ENCODE results near the gene ELOVL2. TPM values are rescaled to one million over a fixed set of nuclear protein-coding genes. Genes with fewer than 3 reads are reported as not detected.
A peak's percentile ranks its signal among the peaks of the same experiment; 100 is the strongest.

ELOVL2 gene
- total RNA-seq, 1 experiment from 2014 or later = 0.07 TPM

- no peak overlapping the region for H3K9ac ChIP-seq (ENCODE audit: low read length)
- H3K9me3 ChIP-seq (ENCODE audit: low read length) = no peaks in the 10 kb centered on the region
- H3K4me1 ChIP-seq (ENCODE audit: low read length) = peaks cover 16% of the 10 kb centered on the region
- H3K79me2 ChIP-seq (ENCODE audit: low read length) = no peaks in the 10 kb centered on the region
- no peaks in the 10 kb centered on the region for H3K36me3 ChIP-seq (ENCODE audit: insufficient read depth, low read length)
- peak overlapping the region; percentile 37; the same call in 1 of the 2 replicates for H3K4me3 ChIP-seq (ENCODE audit: low read length)
- H3K27me3 ChIP-seq (ENCODE audit: low read length) = no peaks in the 10 kb centered on the region
- H2AFZ ChIP-seq (ENCODE audit: low read length) = no peak overlapping the region
- no peaks in the 10 kb centered on the region for H3K9me2 ChIP-seq (replicated peaks; ENCODE audit: insufficient read depth, low read length)
- H3K4me2 ChIP-seq (ENCODE audit: low read depth, low read length, poor library complexity, severe bottlenecking) = peak overlapping the region; percentile 62
- no peak overlapping the region for H3K27ac ChIP-seq (ENCODE audit: low read length)
- H4K20me1 ChIP-seq (ENCODE audit: insufficient read depth, low read depth, low read length) = no peaks in the 10 kb centered on the region
- peak; percentile 71 for DNase-seq
Measured at GRCh38 chr6:11025921-11026635, 18.0 kb downstream of the ELOVL2 start.

DNA sequence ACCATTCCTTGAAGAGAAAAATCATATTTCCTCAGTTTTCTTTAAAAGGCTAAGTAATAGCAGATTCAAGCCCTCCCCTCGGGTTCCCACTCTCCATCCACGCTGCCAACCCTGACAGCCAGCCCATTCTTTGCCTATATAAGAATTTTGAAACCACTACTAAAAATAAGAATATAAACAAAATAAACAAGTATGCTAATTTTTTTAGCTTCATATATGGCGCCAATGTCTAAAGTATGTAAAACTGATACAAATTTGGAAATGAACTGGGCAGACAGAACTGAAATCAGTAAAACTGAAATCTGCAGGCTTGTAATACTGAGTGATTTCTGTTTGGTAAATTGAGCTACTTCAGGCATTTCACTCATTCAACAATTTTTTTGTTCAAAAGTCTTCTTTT is 19.0 kb downstream of the ELOVL2 start:
- H3K9me2 ChIP-seq (replicated peaks; ENCODE audit: insufficient read depth, low read length) = no peaks in the 10 kb centered on the region
- no peak overlapping the region for H3K27ac ChIP-seq (ENCODE audit: low read length)
- H3K9me3 ChIP-seq (ENCODE audit: low read length) = no peaks in the 10 kb centered on the region
- H2AFZ ChIP-seq (ENCODE audit: low read length) = no peak overlapping the region
- no peak for DNase-seq
- no peak overlapping the region for H3K4me3 ChIP-seq (ENCODE audit: low read length)
- H3K4me2 ChIP-seq (ENCODE audit: low read depth, low read length, poor library complexity, severe bottlenecking) = peak overlapping the region; percentile 62
- H3K9ac ChIP-seq (ENCODE audit: low read length) = no peak overlapping the region
- no peaks in the 10 kb centered on the region for H3K79me2 ChIP-seq (ENCODE audit: low read length)
- no peaks in the 10 kb centered on the region for H4K20me1 ChIP-seq (ENCODE audit: insufficient read depth, low read depth, low read length)
- H3K36me3 ChIP-seq (ENCODE audit: insufficient read depth, low read length) = no peaks in the 10 kb centered on the region
- peaks cover 16% of the 10 kb centered on the region for H3K4me1 ChIP-seq (ENCODE audit: low read length)
- no peaks in the 10 kb centered on the region for H3K27me3 ChIP-seq (ENCODE audit: low read length)

DNA sequence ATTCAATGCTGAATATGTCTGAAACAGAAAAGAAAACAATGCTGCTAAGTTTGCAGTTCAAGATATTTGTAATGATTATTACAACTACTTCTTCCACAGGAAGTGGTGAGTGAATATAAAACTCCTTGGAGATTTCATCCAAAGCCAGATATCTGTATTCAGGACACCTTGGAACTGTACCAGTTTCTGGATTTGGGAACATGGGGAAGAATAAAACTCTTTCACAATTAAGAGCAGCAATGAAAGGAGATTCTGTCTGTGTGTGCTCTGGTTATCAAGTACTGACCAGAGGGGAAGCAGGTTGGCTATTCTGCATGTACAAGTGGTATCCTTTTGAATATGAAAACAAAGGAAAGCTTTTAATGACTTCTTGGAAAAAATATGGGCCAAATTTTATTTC is 21.1 kb downstream of the ELOVL2 start:
- H3K79me2 ChIP-seq (ENCODE audit: low read length) = no peaks in the 10 kb centered on the region

GRCh38 chr6:11021714-11022113 is 22.4 kb downstream of the ELOVL2 start:
- no peaks in the 10 kb centered on the region for H3K27me3 ChIP-seq (ENCODE audit: low read length)
- no peak overlapping the region for H3K27ac ChIP-seq (ENCODE audit: low read length)
- no peaks in the 10 kb centered on the region for H3K79me2 ChIP-seq (ENCODE audit: low read length)
- H3K4me3 ChIP-seq (ENCODE audit: low read length) = no peak overlapping the region
- no peak overlapping the region for H3K9ac ChIP-seq (ENCODE audit: low read length)
- no peak overlapping the region for H3K4me2 ChIP-seq (ENCODE audit: low read depth, low read length, poor library complexity, severe bottlenecking)
- DNase-seq = no peak
- H3K36me3 ChIP-seq (ENCODE audit: insufficient read depth, low read length) = no peaks in the 10 kb centered on the region
- H2AFZ ChIP-seq (ENCODE audit: low read length) = no peak overlapping the region
- no peaks in the 10 kb centered on the region for H3K9me3 ChIP-seq (ENCODE audit: low read length)
- no peaks in the 10 kb centered on the region for H4K20me1 ChIP-seq (ENCODE audit: insufficient read depth, low read depth, low read length)
- H3K9me2 ChIP-seq (replicated peaks; ENCODE audit: insufficient read depth, low read length) = no peaks in the 10 kb centered on the region
- peaks cover 16% of the 10 kb centered on the region for H3K4me1 ChIP-seq (ENCODE audit: low read length)

More for the DNA sequence above, 21.1 kb downstream of the ELOVL2 start:
- Histone ChIP-seq H2AFZ (ENCODE audit: low read length) (no peak overlapping the region), H3K27ac (ENCODE audit: low read length) (no peak overlapping the region), H3K4me3 (ENCODE audit: low read length) (no peak overlapping the region), H3K4me2 (ENCODE audit: low read depth, low read length, poor library complexity, severe bottlenecking) (no peak overlapping the region), H3K9me2 (replicated peaks; ENCODE audit: insufficient read depth, low read length) (no peaks in the 10 kb centered on the region), H3K27me3 (ENCODE audit: low read length) (no peaks in the 10 kb centered on the region), H3K4me1 (ENCODE audit: low read length) (peaks cover 16% of the 10 kb centered on the region), H4K20me1 (ENCODE audit: insufficient read depth, low read depth, low read length) (no peaks in the 10 kb centered on the region), H3K9ac (ENCODE audit: low read length) (no peak overlapping the region), H3K36me3 (ENCODE audit: insufficient read depth, low read length) (no peaks in the 10 kb centered on the region), H3K9me3 (ENCODE audit: low read length) (no peaks in the 10 kb centered on the region)
- DNase-seq = no peak

DNA sequence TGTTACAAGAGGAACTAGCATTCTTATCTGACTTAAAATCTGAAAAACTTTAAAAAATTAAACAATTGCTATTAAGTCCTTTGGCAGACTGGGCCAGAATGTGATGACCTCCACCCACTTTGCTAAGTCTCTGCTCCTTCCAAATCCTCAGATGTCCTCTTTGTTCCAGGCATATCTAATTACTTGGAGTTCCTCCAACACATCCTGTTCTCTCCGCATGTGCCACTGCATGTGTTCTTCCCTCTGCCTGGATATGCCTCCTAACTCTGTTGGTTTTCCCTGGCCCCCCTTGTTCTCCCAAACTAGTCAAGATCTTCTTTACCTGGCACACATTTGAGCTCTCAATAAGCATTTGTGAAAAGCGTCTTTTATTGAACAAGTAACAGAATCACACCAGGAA is 23.1 kb downstream of the ELOVL2 start:
- Histone ChIP-seq H3K4me1 (ENCODE audit: low read length) (peaks cover 9% of the 10 kb centered on the region), H3K9me2 (replicated peaks; ENCODE audit: insufficient read depth, low read length) (no peaks in the 10 kb centered on the region), H2AFZ (ENCODE audit: low read length) (no peak overlapping the region), H4K20me1 (ENCODE audit: insufficient read depth, low read depth, low read length) (no peaks in the 10 kb centered on the region), H3K4me3 (ENCODE audit: low read length) (no peak overlapping the region), H3K36me3 (ENCODE audit: insufficient read depth, low read length) (no peaks in the 10 kb centered on the region), H3K9me3 (ENCODE audit: low read length) (no peaks in the 10 kb centered on the region), H3K27ac (ENCODE audit: low read length) (no peak overlapping the region), H3K79me2 (ENCODE audit: low read length) (no peaks in the 10 kb centered on the region), H3K9ac (ENCODE audit: low read length) (no peak overlapping the region), H3K4me2 (ENCODE audit: low read depth, low read length, poor library complexity, severe bottlenecking) (no peak overlapping the region), H3K27me3 (ENCODE audit: low read length) (no peaks in the 10 kb centered on the region)
- DNase-seq = no peak

DNA sequence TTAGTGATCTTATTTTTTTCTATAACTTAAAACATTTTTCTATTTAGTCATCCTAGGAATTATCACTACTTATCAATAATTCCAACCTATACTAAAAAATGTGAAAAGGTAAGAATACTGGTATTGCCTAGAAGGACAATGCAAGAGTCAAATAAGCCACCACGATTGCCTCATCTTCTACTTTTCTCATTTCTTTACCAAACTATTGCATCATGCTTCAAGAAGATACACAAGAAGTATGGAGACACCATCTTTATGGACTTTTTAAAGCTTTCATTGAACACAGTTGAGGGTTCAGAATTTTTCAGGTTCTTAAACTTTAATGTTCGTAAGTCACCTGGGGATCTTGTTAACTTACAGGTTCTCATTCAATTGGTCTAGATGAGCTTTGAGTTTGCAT is 25.9 kb downstream of the ELOVL2 start:
- H3K4me3 ChIP-seq (ENCODE audit: low read length) = no peak overlapping the region
- no peak overlapping the region for H3K9ac ChIP-seq (ENCODE audit: low read length)
- no peaks in the 10 kb centered on the region for H3K9me3 ChIP-seq (ENCODE audit: low read length)
- H4K20me1 ChIP-seq (ENCODE audit: insufficient read depth, low read depth, low read length) = no peaks in the 10 kb centered on the region
- no peak overlapping the region for H2AFZ ChIP-seq (ENCODE audit: low read length)
- no peaks in the 10 kb centered on the region for H3K4me1 ChIP-seq (ENCODE audit: low read length)
- no peak for DNase-seq
- no peaks in the 10 kb centered on the region for H3K36me3 ChIP-seq (ENCODE audit: insufficient read depth, low read length)
- no peak overlapping the region for H3K27ac ChIP-seq (ENCODE audit: low read length)
- no peaks in the 10 kb centered on the region for H3K27me3 ChIP-seq (ENCODE audit: low read length)
- H3K4me2 ChIP-seq (ENCODE audit: low read depth, low read length, poor library complexity, severe bottlenecking) = no peak overlapping the region
- no peaks in the 10 kb centered on the region for H3K9me2 ChIP-seq (replicated peaks; ENCODE audit: insufficient read depth, low read length)
- H3K79me2 ChIP-seq (ENCODE audit: low read length) = no peaks in the 10 kb centered on the region

DNA sequence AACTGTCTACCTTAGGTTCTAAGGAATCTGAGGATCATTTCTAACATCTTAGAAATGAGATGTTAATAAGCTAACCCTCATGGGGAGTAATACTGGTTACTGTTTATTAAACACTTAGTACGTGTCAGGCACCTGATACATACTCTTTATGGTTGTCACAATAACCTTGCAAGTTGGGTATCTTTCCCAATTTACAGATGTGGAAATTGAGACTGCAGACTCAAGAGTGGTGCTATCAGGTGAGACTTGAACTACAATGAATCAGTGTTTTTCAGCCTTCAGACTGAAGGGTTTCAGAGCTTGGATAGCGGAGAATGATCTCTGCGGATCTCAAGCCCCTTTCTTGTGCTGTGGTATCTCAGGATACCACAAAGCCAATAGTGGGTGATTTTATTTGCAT is 27.0 kb downstream of the ELOVL2 start:
- DNase-seq = no peak
- Histone ChIP-seq H3K4me3 (ENCODE audit: low read length) (no peak overlapping the region), H3K27ac (ENCODE audit: low read length) (no peak overlapping the region), H4K20me1 (ENCODE audit: insufficient read depth, low read depth, low read length) (no peaks in the 10 kb centered on the region), H3K9ac (ENCODE audit: low read length) (no peak overlapping the region), H3K36me3 (ENCODE audit: insufficient read depth, low read length) (no peaks in the 10 kb centered on the region), H3K27me3 (ENCODE audit: low read length) (no peaks in the 10 kb centered on the region), H3K9me2 (replicated peaks; ENCODE audit: insufficient read depth, low read length) (no peaks in the 10 kb centered on the region), H3K4me2 (ENCODE audit: low read depth, low read length, poor library complexity, severe bottlenecking) (no peak overlapping the region), H2AFZ (ENCODE audit: low read length) (no peak overlapping the region), H3K79me2 (ENCODE audit: low read length) (no peaks in the 10 kb centered on the region), H3K4me1 (ENCODE audit: low read length) (no peaks in the 10 kb centered on the region), H3K9me3 (ENCODE audit: low read length) (no peaks in the 10 kb centered on the region)

DNA sequence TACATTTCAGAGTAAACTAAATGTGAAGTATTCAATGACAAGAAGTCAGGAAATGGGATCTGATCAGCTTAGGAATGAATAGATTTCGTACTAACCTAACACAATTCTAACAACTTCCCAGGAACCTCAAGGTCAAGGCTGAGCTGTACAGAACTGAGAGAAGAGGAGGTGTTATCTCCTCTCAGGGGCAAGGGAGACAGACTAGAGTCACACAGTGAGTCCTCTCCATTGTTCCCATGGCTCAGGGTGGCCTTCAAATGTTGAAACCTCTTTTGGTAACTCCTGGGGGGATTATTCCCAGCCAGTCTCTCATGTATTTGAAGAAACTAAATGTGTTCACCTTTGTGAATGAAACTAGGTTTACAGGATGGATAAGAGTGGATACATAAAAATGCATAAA is 27.7 kb downstream of the ELOVL2 start:
- no peaks in the 10 kb centered on the region for H4K20me1 ChIP-seq (ENCODE audit: insufficient read depth, low read depth, low read length)
- no peaks in the 10 kb centered on the region for H3K27me3 ChIP-seq (ENCODE audit: low read length)
- H3K4me3 ChIP-seq (ENCODE audit: low read length) = no peak overlapping the region
- H3K4me2 ChIP-seq (ENCODE audit: low read depth, low read length, poor library complexity, severe bottlenecking) = no peak overlapping the region
- no peak overlapping the region for H2AFZ ChIP-seq (ENCODE audit: low read length)
- H3K9ac ChIP-seq (ENCODE audit: low read length) = no peak overlapping the region
- no peaks in the 10 kb centered on the region for H3K4me1 ChIP-seq (ENCODE audit: low read length)
- no peaks in the 10 kb centered on the region for H3K79me2 ChIP-seq (ENCODE audit: low read length)
- DNase-seq = no peak
- no peaks in the 10 kb centered on the region for H3K9me2 ChIP-seq (replicated peaks; ENCODE audit: insufficient read depth, low read length)
- no peaks in the 10 kb centered on the region for H3K9me3 ChIP-seq (ENCODE audit: low read length)
- no peak overlapping the region for H3K27ac ChIP-seq (ENCODE audit: low read length)
- no peaks in the 10 kb centered on the region for H3K36me3 ChIP-seq (ENCODE audit: insufficient read depth, low read length)

All from Karpas-422 (cell line).